ENCODE data around the gene MSANTD1. TPM values are rescaled to one million over a fixed set of nuclear protein-coding genes. Genes with fewer than 3 reads are reported as not detected.

MSANTD1 gene
- total RNA-seq, 1 experiment from 2014 or later = not detected

GRCh38 chr4:3269991-3270611 is 21.1 kb downstream of the MSANTD1 start:
- no peak for DNase-seq (ENCODE audit: low read depth)

GRCh38 chr4:3271131-3271530 is 22.2 kb downstream of the MSANTD1 start:
- DNase-seq (ENCODE audit: low read depth) = no peak
- in situ Hi-C loops (cut with HindIII; ENCODE audit: low pct_unique_long_range_greater_than_20kb, low sequenced_read_pairs) = no loop called here

More at GRCh38 chr4:3269991-3270611, 21.1 kb downstream of the MSANTD1 start:
- in situ Hi-C loops (cut with HindIII; ENCODE audit: low pct_unique_long_range_greater_than_20kb, low sequenced_read_pairs) = no loop called here

GRCh38 chr4:3276986-3277385 is 28.0 kb downstream of the MSANTD1 start:
- in situ Hi-C loops (cut with HindIII; ENCODE audit: low pct_unique_long_range_greater_than_20kb, low sequenced_read_pairs) = no loop called here
- no peak for DNase-seq (ENCODE audit: low read depth)

GRCh38 chr4:3280466-3280865 is 31.5 kb downstream of the MSANTD1 start:
- in situ Hi-C loops (cut with HindIII; ENCODE audit: low pct_unique_long_range_greater_than_20kb, low sequenced_read_pairs) = no loop called here
- DNase-seq (ENCODE audit: low read depth) = no peak

GRCh38 chr4:3283483-3283882 is 34.5 kb downstream of the MSANTD1 start:
- DNase-seq (ENCODE audit: low read depth) = no peak
- in situ Hi-C loops (cut with HindIII; ENCODE audit: low pct_unique_long_range_greater_than_20kb, low sequenced_read_pairs) = no loop called here

- no peak for DNase-seq (ENCODE audit: low read depth)
- in situ Hi-C loops (cut with HindIII; ENCODE audit: low pct_unique_long_range_greater_than_20kb, low sequenced_read_pairs) = no loop called here
Observed at GRCh38 chr4:3283916-3284315, 35.0 kb downstream of the MSANTD1 start.

- in situ Hi-C loops (cut with HindIII; ENCODE audit: low pct_unique_long_range_greater_than_20kb, low sequenced_read_pairs) = no loop called here
- no peak for DNase-seq (ENCODE audit: low read depth)
Observed at GRCh38 chr4:3284734-3285557, 36.0 kb downstream of the MSANTD1 start.

GRCh38 chr4:3285558-3286334 is 36.8 kb downstream of the MSANTD1 start:
- in situ Hi-C loops (cut with HindIII; ENCODE audit: low pct_unique_long_range_greater_than_20kb, low sequenced_read_pairs) = no loop called here
- no peak for DNase-seq (ENCODE audit: low read depth)

GRCh38 chr4:3286335-3287175 is 37.6 kb downstream of the MSANTD1 start:
- DNase-seq (ENCODE audit: low read depth) = no peak
- in situ Hi-C loops (cut with HindIII; ENCODE audit: low pct_unique_long_range_greater_than_20kb, low sequenced_read_pairs) = no loop called here

- no peak for DNase-seq (ENCODE audit: low read depth)
- in situ Hi-C loops (cut with HindIII; ENCODE audit: low pct_unique_long_range_greater_than_20kb, low sequenced_read_pairs) = no loop called here
Observed at GRCh38 chr4:3287271-3287971, 38.5 kb downstream of the MSANTD1 start.

GRCh38 chr4:3287972-3288570 is 39.1 kb downstream of the MSANTD1 start:
- DNase-seq (ENCODE audit: low read depth) = no peak
- in situ Hi-C loops (cut with HindIII; ENCODE audit: low pct_unique_long_range_greater_than_20kb, low sequenced_read_pairs) = no loop called here

- in situ Hi-C loops (cut with HindIII; ENCODE audit: low pct_unique_long_range_greater_than_20kb, low sequenced_read_pairs) = no loop called here
- DNase-seq (ENCODE audit: low read depth) = no peak
Observed at GRCh38 chr4:3288571-3289094, 39.7 kb downstream of the MSANTD1 start.

- no peak for DNase-seq (ENCODE audit: low read depth)
- in situ Hi-C loops (cut with HindIII; ENCODE audit: low pct_unique_long_range_greater_than_20kb, low sequenced_read_pairs) = no loop called here
Observed at GRCh38 chr4:3290476-3290875, 41.5 kb downstream of the MSANTD1 start.

- DNase-seq (ENCODE audit: low read depth) = no peak
- in situ Hi-C loops (cut with HindIII; ENCODE audit: low pct_unique_long_range_greater_than_20kb, low sequenced_read_pairs) = no loop called here
Observed at GRCh38 chr4:3290889-3291321, 41.9 kb downstream of the MSANTD1 start.

- in situ Hi-C loops (cut with HindIII; ENCODE audit: low pct_unique_long_range_greater_than_20kb, low sequenced_read_pairs) = no loop called here
- no peak for DNase-seq (ENCODE audit: low read depth)
Observed at GRCh38 chr4:3291411-3291968, 42.5 kb downstream of the MSANTD1 start.

GRCh38 chr4:3291969-3292570 is 43.1 kb downstream of the MSANTD1 start:
- in situ Hi-C loops (cut with HindIII; ENCODE audit: low pct_unique_long_range_greater_than_20kb, low sequenced_read_pairs) = no loop called here
- DNase-seq (ENCODE audit: low read depth) = no peak
